Fibroblast of upper back skin (primary cell): Measurements from ENCODE around the gene SAMD4A.

Experiments used
- DNase-seq: peaks from one replicate; pipeline ENCODE4 v3.0.0-alpha.2; 2013

Gene SAMD4A

GRCh38 chr14:54566410-54567223 lies at the start of gene SAMD4A:
SAMD4A (plus strand) TSS chr14:54567128; CDS start chr14:54567917, 789 bp downstream.
- peak; percentile 92 for DNase-seq

GRCh38 chr14:54524410-54524809 lies 42.5 kb upstream of the SAMD4A start:
- DNase-seq = no peak

GRCh38 chr14:54528973-54529372 lies 38.0 kb upstream of the SAMD4A start:
- no peak for DNase-seq

DNA sequence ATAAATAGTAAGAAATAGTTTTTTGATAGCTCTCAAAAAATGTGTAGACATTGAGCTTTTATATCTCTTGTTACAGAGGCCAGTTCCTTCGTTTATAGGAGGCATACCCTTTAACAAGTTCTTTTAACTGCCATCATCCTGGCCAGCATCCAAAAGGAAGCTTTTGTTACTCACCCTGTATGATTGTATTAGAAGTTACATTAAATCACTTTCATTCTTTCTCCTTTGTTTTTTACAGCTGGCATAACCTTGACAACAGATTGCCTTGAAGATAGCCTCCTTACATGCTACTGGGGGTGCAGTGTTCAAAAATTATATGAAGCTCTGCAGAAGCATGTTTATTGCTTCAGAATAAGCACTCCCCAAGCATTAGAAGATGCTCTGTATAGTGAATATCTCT lies 37.1 kb upstream of the SAMD4A start:
- DNase-seq = peak; percentile 57

DNA sequence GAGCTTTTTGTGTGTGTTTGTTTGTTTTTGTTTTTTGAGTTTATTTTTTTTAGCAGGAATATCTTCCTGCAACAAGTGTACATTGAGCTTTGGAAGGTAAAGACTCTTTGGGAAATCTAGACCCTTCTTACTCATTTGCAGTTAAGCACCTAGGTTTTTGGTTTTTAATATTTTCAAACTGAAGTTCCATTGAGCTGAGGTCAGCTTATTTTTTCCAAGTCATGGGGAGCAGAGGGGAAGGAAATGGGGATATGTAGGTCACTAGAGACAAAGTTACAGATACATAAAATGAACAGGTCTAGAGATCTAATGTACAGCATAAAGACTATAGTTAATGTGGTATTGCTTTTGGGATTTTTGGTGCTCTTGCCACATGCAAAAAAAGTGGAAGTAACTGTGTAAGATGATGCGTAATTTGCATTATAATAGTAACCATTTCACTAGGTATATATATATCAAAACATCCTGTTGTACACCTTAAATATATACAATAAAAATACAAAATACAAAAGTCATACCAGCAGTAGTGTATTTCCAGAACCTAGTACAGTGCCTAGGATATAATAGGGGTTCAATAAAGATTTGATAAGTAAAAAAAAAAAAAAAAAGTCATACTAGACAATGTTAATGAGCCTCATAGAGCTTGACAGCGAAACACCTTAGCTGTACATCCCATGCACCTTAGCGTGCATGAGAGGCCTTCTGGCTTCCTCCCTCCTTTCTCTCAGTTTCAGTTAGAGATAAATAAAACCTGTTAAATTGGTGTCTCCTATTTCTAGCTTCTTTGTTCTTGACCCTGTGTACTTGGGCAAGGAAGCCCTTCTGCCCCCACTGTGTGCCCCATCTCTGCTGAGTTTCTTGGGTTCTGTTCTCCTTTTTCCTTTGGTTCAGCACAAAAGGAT lies 34.6 kb upstream of the SAMD4A start:
- DNase-seq = no peak

DNA sequence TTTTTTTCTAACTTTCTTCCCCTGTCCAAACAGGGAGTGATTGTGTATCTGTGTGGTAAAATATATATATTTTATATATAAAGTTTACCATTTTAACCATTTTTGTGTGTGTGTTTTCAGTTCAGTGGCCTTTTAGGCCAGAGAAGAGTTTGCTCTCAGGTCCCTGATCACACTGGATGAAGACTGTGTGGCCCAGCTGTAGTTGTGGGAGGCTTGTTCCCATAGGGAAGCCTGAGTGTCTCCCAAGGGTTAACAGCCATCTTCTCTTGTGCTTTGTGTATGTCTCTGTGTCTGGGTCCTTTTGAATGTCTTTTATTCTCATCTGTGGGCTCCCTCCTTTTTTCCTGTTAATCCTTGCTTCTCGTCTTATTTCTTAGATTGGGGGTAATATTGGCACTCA lies 33.8 kb upstream of the SAMD4A start:
- DNase-seq = no peak

DNA sequence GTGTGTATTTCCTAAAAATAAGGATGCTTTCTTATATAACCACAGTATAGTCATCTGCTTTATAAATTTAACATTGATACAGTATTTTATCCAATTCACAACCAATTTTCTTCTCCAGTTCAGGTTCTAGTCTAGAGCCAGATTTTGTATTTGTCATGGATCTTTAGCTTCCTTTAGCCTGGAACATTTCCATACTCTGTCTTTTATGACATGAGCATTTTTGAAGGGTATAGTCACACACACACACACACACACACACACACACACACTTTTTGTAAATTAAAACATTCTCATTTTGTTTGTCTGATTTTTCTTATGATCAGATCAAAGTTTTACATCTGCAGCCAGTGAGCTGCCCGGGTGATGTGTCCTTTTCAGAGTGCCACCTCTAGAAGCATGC lies 31.8 kb upstream of the SAMD4A start:
- DNase-seq = peak; percentile 25

DNA sequence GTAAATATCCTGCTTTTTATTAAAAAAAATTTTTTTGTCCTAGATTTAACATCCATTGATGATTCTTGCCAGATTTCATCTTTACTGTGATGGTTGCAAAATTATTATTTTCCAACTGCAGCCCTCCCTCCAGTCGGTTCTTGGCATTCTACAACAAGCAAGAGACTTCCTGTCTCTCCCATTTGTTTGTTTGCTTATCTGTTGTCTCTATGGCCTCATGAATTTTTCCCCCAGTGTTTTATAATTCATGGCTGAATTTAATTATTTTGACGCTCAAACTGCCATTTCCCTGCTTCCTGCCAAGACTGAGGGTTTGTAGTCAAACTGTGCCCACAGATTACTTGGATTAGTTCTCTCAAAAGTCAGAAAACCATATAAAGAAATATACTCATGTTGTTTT lies 31.3 kb upstream of the SAMD4A start:
- no peak for DNase-seq

DNA sequence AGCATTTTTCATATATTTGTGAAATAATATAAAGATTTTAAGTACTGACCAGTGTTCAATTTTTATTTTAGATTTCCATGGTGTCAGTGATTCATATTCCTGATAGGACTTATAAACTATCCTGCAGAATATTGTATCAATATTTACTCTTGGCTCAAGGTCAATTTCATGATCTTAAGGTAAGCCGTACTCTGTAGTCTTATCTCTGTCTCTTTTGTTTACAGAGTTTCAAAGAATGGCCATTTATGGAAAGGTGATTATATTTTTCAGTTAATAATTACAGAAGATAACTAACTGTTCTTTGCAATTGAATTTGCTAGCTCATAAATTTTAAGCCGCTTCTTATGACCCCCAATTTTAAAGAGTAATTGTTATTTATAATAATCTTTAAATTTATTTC lies 29.3 kb upstream of the SAMD4A start:
- no peak for DNase-seq

- no peak for DNase-seq
Observed at GRCh38 chr14:54538055-54538454, 28.9 kb upstream of the SAMD4A start.

DNA sequence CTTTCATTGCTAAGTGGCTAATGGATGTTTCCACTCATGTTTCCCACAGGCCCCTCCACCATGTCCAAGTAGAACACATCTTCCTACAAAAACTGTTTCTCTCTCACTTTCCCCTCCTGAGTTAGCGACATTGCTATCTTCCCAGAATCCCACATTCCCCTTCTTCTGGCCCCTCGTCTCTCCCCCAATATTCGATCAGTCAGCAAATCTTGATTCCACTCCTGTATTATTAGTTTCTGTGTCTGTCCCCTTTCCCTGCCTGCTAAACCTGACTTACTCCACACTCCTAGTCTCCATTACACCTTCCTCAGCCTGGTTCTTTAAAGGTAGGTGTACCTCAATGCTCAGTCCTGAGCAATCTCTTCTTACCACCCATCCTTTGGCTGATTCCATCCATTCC lies 19.3 kb upstream of the SAMD4A start:
- DNase-seq = no peak

- DNase-seq = no peak
Observed at GRCh38 chr14:54548491-54548890, 18.4 kb upstream of the SAMD4A start.

GRCh38 chr14:54549862-54550261 lies 17.1 kb upstream of the SAMD4A start:
- DNase-seq = peak; percentile 18

GRCh38 chr14:54550514-54550913 lies 16.4 kb upstream of the SAMD4A start:
- no peak for DNase-seq

DNA sequence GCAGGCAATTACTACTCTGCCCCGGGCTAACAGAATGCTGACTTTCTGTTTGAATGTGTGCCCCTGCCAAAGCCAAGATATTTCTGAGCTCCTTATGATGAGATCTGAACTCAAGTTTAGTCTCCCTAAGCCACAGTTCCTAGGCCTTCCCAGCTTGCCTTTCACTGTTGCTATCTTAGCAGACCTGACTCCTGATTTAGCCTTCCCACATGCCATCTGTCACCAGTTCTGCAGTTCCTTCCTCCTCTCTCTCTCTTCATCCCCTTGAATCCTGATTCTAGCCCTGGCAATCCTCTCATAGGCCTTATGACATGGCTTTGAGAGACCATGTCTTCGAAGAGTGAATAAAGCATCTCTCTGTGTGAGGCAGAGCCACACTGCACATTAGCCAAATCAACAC lies 12.5 kb upstream of the SAMD4A start:
- DNase-seq = no peak

DNA sequence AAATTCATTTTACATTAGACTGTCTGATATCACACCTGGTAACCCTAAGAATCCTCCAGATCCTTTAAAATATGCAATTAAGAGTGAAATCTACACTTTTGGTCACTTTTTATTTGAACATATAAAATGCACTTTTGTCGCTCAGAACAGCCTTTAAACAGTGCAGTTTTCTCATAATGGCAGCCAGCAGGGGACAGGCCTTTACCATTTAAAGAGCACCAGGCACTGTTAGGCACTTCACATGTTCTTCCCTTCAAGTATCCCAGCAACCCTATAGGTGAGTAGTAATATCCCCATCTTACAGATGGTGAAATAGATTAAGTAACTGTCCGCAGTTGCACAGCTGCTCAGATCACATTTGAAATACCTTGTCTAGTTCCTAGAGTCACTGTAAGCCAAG lies 11.3 kb upstream of the SAMD4A start:
- DNase-seq = no peak

DNA sequence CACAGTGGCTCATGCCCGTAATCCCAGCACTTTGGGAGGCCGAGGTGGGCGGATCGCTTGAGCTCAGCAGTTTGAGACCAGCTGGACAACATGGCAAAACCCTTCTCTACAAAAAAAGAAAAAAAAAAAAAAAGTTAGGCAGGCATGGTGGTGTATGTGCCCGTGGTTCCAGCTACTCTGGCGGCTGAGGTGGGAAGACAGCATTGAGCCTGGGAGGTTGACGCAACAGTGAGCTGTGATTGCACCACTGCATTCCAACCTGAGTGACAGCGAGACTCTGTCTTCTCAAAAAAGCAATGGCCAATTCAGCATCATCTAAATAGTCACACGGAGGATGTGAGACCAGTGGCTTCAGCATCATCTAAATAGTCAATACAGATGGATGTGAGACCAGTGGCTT lies 10.4 kb upstream of the SAMD4A start:
- peak; percentile 34 for DNase-seq

- DNase-seq = peak; percentile 92
Observed at GRCh38 chr14:54562334-54562733, 4.6 kb upstream of the SAMD4A start.

- DNase-seq = peak; percentile 45
Observed at GRCh38 chr14:54564071-54564867, 2.7 kb upstream of the SAMD4A start.

- DNase-seq = peak; percentile 71
Observed at GRCh38 chr14:54564868-54565784, 1.8 kb upstream of the SAMD4A start.

DNA sequence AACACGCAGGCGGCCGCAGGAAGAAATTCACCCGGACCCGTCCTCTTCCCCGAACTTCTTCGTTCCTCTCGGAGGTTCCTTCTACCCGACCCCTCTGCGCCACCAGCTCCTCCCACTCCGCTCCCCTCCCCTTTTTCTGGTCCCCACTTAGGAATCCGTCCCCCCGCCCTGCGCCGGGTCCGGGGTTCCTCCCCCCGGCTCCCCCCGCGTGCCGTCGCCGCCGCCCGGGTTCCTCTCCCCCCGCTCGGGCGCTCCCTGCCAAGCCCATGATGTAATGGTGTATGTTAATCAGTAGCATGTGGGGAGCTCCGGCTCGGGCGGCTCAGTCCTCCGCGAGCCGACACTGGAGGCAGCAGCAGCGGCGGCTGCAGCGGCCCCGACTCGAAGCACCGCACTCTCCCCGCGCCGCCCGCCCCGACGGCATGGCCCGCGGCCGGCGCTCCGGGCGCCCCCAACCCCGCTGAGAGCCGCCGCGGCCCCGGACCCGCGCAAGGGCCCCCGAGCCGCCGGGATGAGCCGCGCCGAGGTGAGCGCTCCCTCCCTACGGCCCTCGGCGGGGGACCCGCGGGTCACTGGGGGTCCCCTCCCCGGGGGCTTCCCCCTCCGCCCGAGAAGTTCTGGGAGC lies 1.0 kb upstream of the SAMD4A start:
- DNase-seq = peak; percentile 96
